Panc1 (cell line): ENCODE data around the gene SSUH2.
"Not testable (repeated sequence)": the region's sequence is repeated elsewhere in the genome, so short reads cannot be mapped to it uniquely, and the experiment has no call there.

Source experiments
- POLR2AphosphoS5 ChIP-seq: IDR thresholded peaks from 2 replicates; pipeline ENCODE4 v1.6.1; 2012; ENCODE audit warnings: mild to moderate bottlenecking, low read depth, low read length, moderate library complexity
- SIN3A ChIP-seq: IDR thresholded peaks from 2 replicates; pipeline ENCODE4 v1.6.1; 2012; ENCODE audit warnings: low read depth, mild to moderate bottlenecking, low read length, moderate library complexity, borderline replicate concordance; ENCODE audit not compliant: insufficient read depth
- TCF7L2 ChIP-seq: IDR thresholded peaks from 2 replicates; pipeline ENCODE4 v1.6.1; 2011; ENCODE audit warnings: mild to moderate bottlenecking, low read depth, low read length, inconsistent platforms
- TF ChIP-seq, protein P1 (sequence below): fragments of 450-650 bp; IDR thresholded peaks from 2 replicates; pipeline ENCODE4 v1.5.1; 2017; ENCODE audit warnings: mild to moderate bottlenecking

GRCh38 chr3:8679817-8680553, 35.4 kb upstream of the SSUH2 start:
- not testable (repeated sequence) for TF ChIP-seq POLR2AphosphoS5, SIN3A, TCF7L2
- TF ChIP-seq, protein P1, sequence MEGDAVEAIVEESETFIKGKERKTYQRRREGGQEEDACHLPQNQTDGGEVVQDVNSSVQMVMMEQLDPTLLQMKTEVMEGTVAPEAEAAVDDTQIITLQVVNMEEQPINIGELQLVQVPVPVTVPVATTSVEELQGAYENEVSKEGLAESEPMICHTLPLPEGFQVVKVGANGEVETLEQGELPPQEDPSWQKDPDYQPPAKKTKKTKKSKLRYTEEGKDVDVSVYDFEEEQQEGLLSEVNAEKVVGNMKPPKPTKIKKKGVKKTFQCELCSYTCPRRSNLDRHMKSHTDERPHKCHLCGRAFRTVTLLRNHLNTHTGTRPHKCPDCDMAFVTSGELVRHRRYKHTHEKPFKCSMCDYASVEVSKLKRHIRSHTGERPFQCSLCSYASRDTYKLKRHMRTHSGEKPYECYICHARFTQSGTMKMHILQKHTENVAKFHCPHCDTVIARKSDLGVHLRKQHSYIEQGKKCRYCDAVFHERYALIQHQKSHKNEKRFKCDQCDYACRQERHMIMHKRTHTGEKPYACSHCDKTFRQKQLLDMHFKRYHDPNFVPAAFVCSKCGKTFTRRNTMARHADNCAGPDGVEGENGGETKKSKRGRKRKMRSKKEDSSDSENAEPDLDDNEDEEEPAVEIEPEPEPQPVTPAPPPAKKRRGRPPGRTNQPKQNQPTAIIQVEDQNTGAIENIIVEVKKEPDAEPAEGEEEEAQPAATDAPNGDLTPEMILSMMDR = not testable (repeated sequence)
